ENCODE results near the gene ST6GALNAC5.

Gene ST6GALNAC5

DNA sequence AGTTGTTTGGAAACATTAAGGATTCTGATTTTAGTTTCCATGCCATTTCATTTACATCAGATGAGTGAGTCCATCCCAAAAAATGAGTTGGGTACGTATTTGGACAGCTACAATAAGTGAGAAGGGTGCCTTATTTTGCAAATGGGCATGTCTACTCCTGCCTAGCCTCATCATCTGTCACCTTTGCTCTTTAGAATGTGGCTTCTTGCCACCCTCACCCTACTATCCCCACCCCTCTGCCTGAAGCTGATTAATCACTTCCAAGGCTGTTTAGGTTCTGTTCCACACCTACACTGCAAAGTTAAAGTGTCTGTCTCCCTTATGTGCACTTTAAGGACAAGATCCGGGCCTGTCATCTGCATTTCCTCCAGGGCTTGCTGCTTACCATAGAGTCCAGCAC, 61.2 kb downstream of the ST6GALNAC5 start:
- DNase-seq = no peak
- Mint-ChIP-seq H3K27me3 (peaks cover 0 to 10% of the 10 kb centered on the region in 2 donors), H3K36me3 (ENCODE audit: insufficient read depth) (no peaks in the 10 kb centered on the region), H3K4me1 (ENCODE audit: low read depth in 2 of 2) (no peaks in the 10 kb centered on the region), H3K27ac (no peak overlapping the region), H3K9me3 (peaks cover 0 to 1% of the 10 kb centered on the region in 2 donors), H3K4me3 (no peak overlapping the region)
- ATAC-seq (replicated peaks) = no peak

DNA sequence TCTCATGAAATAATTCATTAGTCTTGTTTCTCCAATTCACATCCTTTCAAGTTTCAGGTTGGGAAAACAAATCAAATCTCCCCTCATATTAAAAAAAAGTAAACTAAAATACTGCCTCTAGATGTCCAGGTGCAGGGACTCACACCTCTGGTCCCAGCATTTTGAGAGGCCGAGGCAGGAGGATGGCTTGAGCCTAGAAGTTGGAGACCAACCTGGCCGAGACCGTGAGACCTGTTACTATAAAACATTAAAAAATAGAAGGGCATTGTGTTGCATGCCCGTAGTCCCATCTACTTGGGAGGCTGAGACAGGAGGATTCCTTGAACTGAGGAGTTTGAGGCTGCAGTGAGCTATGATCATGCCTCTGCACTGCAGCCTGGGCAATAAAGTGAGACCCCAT, 61.9 kb downstream of the ST6GALNAC5 start:
- no peak overlapping the region for H3K27ac Mint-ChIP-seq
- H3K4me3 Mint-ChIP-seq = no peak overlapping the region
- DNase-seq (no peak), ATAC-seq (replicated peaks) (no peak)
- peaks cover 0 to 10% of the 10 kb centered on the region in 2 donors for H3K27me3 Mint-ChIP-seq
- no peaks in the 10 kb centered on the region for H3K4me1 Mint-ChIP-seq (ENCODE audit: low read depth in 2 of 2)
- H3K9me3 Mint-ChIP-seq = peaks cover 0 to 1% of the 10 kb centered on the region in 2 donors
- no peaks in the 10 kb centered on the region for H3K36me3 Mint-ChIP-seq (ENCODE audit: insufficient read depth)

DNA sequence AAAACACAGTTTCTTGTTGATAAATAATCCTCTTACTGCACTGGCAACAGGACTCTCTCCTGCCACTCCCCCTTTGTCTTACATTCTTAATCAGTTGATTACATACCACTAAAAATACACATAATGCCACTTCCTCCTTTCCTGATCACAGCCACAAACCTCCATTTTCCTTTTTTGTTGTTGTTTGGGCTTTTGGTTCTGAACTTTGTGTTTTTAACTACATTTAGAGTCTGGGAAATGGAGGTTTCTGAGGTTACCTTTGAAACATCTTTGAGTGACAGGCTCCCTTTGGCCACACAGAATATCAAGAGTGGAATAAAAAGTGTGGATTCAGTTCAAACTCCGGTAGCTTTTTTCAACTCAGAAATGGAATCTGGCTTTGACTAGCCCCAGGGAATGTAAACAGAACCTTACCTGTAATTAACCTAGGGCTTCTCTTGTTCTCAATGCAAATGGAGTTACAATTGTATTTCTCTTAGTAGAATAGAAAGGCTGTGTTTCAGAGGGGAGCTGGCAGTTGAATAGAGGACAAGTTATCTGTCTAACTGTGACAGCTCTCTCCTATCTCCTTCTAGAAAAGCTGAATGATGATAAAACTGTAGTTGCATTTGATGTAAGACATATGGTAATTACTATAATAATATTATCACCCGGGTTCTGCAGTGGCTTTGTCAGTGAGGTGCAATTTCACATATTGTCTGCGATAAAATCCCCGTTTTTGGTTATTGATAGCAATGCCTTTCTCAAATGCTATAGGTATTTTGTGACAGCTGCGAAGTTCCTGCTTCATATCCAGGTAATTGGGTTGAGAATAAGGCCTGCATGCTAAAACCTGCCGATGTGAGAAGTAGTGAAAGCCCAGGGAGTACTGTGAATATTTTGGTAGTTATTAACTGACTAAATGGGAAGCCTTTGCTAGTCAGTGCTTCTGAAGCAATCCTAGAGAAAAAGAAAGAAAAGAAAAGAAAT, 66.9 kb downstream of the ST6GALNAC5 start:
- ATAC-seq (replicated peaks) = no peak
- Mint-ChIP-seq H3K9me3 (peaks cover 0 to 1% of the 10 kb centered on the region in 2 donors), H3K4me1 (ENCODE audit: low read depth in 2 of 2) (no peaks in the 10 kb centered on the region), H3K27me3 (peaks cover 0 to 10% of the 10 kb centered on the region in 2 donors), H3K4me3 (no peak overlapping the region), H3K36me3 (ENCODE audit: insufficient read depth) (no peaks in the 10 kb centered on the region), H3K27ac (no peak overlapping the region)
- no peak for DNase-seq

DNA sequence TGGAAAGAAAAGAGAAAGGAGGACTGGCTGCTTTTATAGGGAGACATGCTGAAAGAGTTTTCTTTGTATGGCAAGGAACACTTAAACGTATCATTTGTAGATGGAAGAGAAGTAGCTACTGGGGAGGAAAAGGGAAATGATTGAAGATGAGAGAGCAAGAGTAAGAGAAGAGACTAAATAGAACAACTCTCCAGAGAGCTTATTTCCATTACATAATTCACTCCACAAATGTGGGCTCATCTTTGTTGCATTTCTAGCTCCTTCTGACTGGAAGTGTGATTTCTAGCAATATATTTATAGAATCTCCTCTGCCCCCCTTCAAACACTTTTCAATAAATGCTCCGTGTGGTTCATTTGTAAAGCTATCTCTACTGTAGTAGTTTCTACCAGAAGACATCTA, 71.0 kb downstream of the ST6GALNAC5 start:
- no peak for ATAC-seq (replicated peaks)
- Mint-ChIP-seq H3K4me3 (no peak overlapping the region), H3K9me3 (no peaks in the 10 kb centered on the region), H3K27me3 (peaks cover 0 to 8% of the 10 kb centered on the region in 2 donors), H3K36me3 (ENCODE audit: insufficient read depth) (no peaks in the 10 kb centered on the region), H3K27ac (no peak overlapping the region), H3K4me1 (ENCODE audit: low read depth in 2 of 2) (no peaks in the 10 kb centered on the region)
- no peak for DNase-seq

DNA sequence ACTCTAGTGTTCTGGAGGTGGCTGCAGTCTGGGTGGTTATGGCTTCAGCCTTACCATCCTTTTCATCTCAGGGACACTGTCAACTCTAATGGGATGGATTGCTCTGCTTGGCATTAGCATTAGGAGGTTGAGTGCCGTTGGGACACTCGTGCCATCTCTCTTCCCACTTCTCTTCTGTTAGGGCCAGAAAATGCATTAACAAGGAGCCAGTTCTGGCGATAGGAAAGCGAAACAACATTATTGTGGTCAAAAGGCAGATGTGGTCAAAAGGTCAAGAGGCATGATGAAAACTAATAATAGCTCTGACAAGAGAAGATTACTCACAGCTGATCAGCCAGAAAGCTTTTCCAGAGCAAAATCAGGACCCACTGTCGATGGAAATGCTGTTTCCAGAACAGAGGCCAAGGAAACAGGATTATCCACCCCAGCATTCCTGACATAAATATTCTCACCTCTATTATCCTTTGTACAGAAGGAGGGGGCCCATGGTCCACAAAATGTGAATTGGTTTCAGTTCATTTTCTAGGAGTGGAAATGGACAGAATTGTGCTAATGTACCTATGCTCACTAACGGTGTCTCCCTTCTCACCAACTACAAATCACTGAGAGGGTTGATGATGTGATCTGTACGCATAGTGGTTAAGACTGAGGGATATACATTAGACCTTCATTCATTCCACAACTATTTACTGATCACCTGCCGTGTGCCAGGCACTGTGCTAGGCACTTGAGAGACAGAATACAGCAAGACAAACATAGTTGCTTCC, 72.0 kb downstream of the ST6GALNAC5 start:
- Mint-ChIP-seq H3K27me3 (peaks cover 0 to 8% of the 10 kb centered on the region in 2 donors), H3K36me3 (ENCODE audit: insufficient read depth) (no peaks in the 10 kb centered on the region), H3K4me1 (ENCODE audit: low read depth in 2 of 2) (no peaks in the 10 kb centered on the region), H3K4me3 (no peak overlapping the region), H3K27ac (no peak overlapping the region), H3K9me3 (no peaks in the 10 kb centered on the region)
- DNase-seq = no peak
- no peak for ATAC-seq (replicated peaks)

DNA sequence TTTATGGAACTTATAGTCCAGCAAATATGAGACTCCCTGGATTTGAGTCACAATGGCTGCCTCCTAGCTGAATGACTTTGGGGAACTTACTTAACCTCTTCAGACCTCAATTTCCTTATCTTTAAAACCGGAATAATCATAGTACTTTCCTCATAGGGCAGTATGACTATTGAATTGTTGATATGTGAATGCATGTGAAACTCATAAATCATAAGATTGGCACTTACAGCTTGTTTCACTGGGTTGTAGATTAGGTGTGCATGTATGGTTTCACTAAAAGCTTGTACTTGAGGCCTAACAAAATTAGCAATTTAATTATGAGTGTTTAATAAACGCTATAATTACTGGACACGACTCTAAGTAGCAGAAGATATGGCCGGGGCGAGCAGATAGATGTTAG, 72.5 kb downstream of the ST6GALNAC5 start:
- H3K27me3 Mint-ChIP-seq = peaks cover 0 to 8% of the 10 kb centered on the region in 2 donors
- ATAC-seq (replicated peaks) (no peak), DNase-seq (no peak)
- no peaks in the 10 kb centered on the region for H3K36me3 Mint-ChIP-seq (ENCODE audit: insufficient read depth)
- H3K4me3 Mint-ChIP-seq = no peak overlapping the region
- H3K4me1 Mint-ChIP-seq (ENCODE audit: low read depth in 2 of 2) = no peaks in the 10 kb centered on the region
- no peaks in the 10 kb centered on the region for H3K9me3 Mint-ChIP-seq
- H3K27ac Mint-ChIP-seq = no peak overlapping the region

DNA sequence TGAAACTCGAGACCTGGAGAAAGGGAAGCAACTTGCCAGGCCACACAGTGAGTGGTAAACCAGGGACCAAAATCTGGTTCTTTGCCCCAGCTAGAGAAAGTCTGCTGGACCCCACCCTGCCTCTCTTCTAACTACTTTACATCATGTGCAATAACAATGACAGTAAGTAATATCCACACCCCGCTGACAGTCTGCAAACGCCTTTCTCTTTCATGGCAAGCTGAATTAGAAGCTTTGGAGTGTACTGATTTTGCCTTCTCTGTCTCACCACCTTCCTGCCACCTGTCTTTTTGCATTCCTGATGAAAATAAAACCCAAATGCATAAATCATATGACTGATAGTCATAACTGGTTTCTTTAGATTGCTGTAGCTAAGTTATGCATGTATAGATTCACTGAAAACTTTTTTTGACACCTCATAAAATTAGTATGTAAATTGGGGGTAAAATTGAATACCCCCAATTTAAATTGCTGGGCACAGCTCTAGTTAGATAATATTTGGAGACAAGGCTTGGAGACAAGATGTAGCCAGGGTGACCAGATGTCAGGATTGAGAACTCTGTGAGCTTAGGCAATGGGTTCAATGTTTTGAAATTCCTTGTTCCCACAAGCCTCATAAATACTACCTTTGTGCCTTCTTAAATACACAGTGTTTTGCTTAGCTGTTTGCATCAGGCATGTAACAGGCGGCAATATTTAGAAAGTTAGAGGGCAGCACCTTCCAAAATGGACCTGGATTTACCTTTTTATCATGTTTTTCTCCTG, 73.5 kb downstream of the ST6GALNAC5 start:
- ATAC-seq (replicated peaks) = no peak
- H3K36me3 Mint-ChIP-seq (ENCODE audit: insufficient read depth) = no peaks in the 10 kb centered on the region
- H3K4me3 Mint-ChIP-seq = no peak overlapping the region
- no peak overlapping the region for H3K27ac Mint-ChIP-seq
- peaks cover 0 to 8% of the 10 kb centered on the region in 2 donors for H3K27me3 Mint-ChIP-seq
- DNase-seq = no peak
- no peaks in the 10 kb centered on the region for H3K9me3 Mint-ChIP-seq
- H3K4me1 Mint-ChIP-seq (ENCODE audit: low read depth in 2 of 2) = no peaks in the 10 kb centered on the region

DNA sequence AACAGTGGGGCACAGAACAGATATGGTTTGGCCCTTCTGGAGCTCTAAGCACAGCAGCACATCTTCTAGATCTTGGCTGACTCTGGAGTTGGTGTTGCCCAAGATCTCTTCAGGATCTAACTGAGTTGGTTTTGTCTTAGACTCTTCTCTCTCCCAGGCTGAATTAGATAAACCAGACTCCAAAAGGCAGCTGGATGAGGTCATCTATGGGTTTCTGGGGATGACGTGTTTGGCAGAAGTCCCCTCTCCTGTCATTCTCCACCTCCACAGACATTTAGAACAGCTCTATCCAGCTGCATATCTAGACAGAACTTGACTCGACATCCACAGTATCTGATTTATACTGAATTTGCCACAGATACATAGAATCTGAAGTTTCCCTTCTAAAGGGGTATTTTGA, 75.3 kb downstream of the ST6GALNAC5 start:
- no peak for ATAC-seq (replicated peaks)
- peaks cover 0 to 8% of the 10 kb centered on the region in 2 donors for H3K27me3 Mint-ChIP-seq
- no peaks in the 10 kb centered on the region for H3K4me1 Mint-ChIP-seq (ENCODE audit: low read depth in 2 of 2)
- no peak overlapping the region for H3K4me3 Mint-ChIP-seq
- no peak overlapping the region for H3K27ac Mint-ChIP-seq
- DNase-seq = no peak
- H3K9me3 Mint-ChIP-seq = no peaks in the 10 kb centered on the region
- no peaks in the 10 kb centered on the region for H3K36me3 Mint-ChIP-seq (ENCODE audit: insufficient read depth)

DNA sequence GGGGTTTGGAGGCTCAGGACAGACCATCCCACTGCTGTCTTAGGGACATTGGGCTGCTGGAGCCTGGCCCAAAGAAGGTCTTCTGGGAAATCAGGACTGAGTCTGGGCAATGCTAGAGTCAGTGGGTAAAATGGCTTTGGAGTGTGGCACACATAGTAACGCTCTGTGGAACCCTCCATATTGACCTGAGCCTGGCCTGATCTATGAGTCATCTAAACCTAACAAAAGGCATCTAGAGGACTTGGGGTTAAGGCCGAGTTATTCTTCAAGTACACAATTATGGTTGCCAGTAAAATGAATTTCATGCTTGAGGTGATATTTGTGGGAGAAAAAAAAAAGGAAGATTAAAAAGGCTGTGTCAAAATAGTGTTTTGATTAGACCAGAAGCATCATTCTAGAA, 77.7 kb downstream of the ST6GALNAC5 start:
- ATAC-seq (replicated peaks) (no peak), DNase-seq (no peak)
- H3K36me3 Mint-ChIP-seq (ENCODE audit: insufficient read depth) = no peaks in the 10 kb centered on the region
- H3K27ac Mint-ChIP-seq = no peak overlapping the region
- H3K27me3 Mint-ChIP-seq = peaks cover 0 to 8% of the 10 kb centered on the region in 2 donors
- H3K4me1 Mint-ChIP-seq (ENCODE audit: low read depth in 2 of 2) = no peaks in the 10 kb centered on the region
- no peaks in the 10 kb centered on the region for H3K9me3 Mint-ChIP-seq
- no peak overlapping the region for H3K4me3 Mint-ChIP-seq

DNA sequence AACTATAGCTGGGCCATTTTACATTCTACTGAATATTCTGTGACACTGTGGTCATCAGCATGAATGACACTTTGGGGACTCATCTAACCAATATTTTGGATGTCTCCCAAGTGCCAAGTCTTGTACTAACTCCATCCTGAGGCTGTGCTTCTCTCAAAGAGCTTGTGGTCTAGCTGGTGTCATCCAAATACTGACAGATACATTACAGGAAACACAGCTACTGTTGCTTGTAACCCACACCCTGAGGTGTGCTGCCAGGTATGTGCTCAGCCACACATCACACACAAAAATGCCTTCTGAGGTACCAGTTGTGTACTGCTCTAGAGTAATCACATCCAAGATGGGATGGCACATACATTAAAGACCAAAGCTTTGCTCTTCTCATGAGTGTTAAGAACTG, 81.6 kb downstream of the ST6GALNAC5 start:
- peaks cover 2% of the 10 kb centered on the region for H3K36me3 Mint-ChIP-seq (ENCODE audit: insufficient read depth)
- H3K4me3 Mint-ChIP-seq = no peak overlapping the region
- no peak overlapping the region for H3K27ac Mint-ChIP-seq
- no peaks in the 10 kb centered on the region for H3K27me3 Mint-ChIP-seq
- ATAC-seq (replicated peaks) (no peak), DNase-seq (no peak)
- H3K9me3 Mint-ChIP-seq = no peaks in the 10 kb centered on the region
- H3K4me1 Mint-ChIP-seq (ENCODE audit: low read depth in 2 of 2) = no peaks in the 10 kb centered on the region

DNA sequence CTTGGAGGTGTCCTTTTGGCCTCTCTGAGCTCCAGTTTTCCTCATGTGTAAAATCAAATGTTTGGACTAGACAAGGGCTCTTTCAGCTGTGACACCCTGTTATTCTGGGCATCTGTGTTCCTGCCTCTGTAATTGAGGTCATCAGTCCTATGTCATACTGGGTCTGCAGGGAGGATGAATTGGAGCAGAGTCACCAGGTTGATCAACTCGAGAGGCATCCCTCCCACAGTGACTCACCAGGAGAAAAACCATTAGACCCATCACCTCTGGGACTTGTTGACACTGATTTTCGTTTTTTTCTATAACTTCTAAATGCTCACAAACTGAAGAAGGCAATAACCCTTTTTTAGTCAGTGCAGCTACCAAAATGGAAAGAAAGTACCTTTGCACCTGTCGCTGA, 82.2 kb downstream of the ST6GALNAC5 start:
- Mint-ChIP-seq H3K4me3 (no peak overlapping the region), H3K27ac (no peak overlapping the region), H3K27me3 (no peaks in the 10 kb centered on the region), H3K4me1 (ENCODE audit: low read depth in 2 of 2) (no peaks in the 10 kb centered on the region), H3K36me3 (ENCODE audit: insufficient read depth) (peaks cover 2% of the 10 kb centered on the region), H3K9me3 (no peaks in the 10 kb centered on the region)
- ATAC-seq (replicated peaks) (no peak), DNase-seq (no peak)

DNA sequence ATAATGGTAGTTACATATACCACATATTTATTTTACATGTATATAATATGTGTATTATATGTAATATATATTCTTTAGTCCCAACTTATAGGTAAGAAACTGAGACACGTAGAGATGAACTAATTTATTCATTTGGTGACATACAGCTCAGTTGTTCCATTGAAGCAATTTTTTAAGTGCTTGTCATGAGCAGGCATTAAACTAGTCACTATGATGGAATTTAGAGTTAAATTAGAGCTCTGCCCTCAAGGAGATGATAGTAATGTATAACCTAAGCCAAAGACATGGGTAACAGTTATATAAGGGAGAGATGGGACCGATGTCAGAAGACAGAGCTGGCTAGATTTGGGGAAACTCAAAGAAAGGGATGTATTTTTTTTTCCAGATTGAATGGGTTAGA, 83.0 kb downstream of the ST6GALNAC5 start:
- Mint-ChIP-seq H3K27ac (no peak overlapping the region), H3K27me3 (no peaks in the 10 kb centered on the region), H3K4me1 (ENCODE audit: low read depth in 2 of 2) (no peaks in the 10 kb centered on the region), H3K36me3 (ENCODE audit: insufficient read depth) (peaks cover 2% of the 10 kb centered on the region), H3K4me3 (no peak overlapping the region), H3K9me3 (no peaks in the 10 kb centered on the region)
- ATAC-seq (replicated peaks) (no peak), DNase-seq (no peak)

DNA sequence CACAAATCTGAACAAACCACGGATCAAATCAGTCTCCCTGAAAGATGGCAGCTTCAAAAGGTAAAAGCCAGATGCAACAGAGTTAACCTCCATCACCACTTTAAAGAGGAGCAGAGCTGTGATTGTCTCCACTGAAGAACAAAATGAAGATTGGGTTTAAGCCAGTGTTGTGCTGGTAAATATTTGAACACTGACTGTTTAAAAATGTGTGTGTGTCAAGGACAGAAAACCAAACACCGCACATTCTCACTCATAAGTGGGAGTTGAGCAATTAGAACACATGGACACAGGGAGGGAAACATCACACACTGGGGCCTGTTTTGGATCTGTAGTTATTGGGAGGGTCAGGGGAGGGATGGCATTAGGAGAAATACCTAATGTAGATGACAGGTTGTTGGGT, 83.9 kb downstream of the ST6GALNAC5 start:
- Mint-ChIP-seq H3K27me3 (no peaks in the 10 kb centered on the region), H3K4me3 (no peak overlapping the region), H3K36me3 (ENCODE audit: insufficient read depth) (peaks cover 2% of the 10 kb centered on the region), H3K9me3 (no peaks in the 10 kb centered on the region), H3K4me1 (ENCODE audit: low read depth in 2 of 2) (no peaks in the 10 kb centered on the region), H3K27ac (no peak overlapping the region)
- ATAC-seq (replicated peaks) = no peak
- no peak for DNase-seq
